ENCODE measurements around the gene OR14K1. TPM values are rescaled to one million over a fixed set of nuclear protein-coding genes. Genes with fewer than 3 reads are reported as not detected.
"Not testable (repeated sequence)": the region's sequence is repeated elsewhere in the genome, so short reads cannot be mapped to it uniquely, and the experiment has no call there.

OR14K1 gene
- total RNA-seq, 4 donors from 2014 or later, result not detected

GRCh38 chr1:247740721-247741120 lies 2.3 kb downstream of the OR14K1 start:
- intact Hi-C loops (cut with DNase I), result no loop called here
- H3K4me3 ChIP-seq, result no peak overlapping the region
- no peaks in the 10 kb centered on the region for H3K27me3 ChIP-seq
- H3K4me1 ChIP-seq, result no peaks in the 10 kb centered on the region
- DNase-seq, result no peak
- no peaks in the 10 kb centered on the region for H3K9me3 ChIP-seq
- 84 to 87% methylated on average over 2 of the region's 2 CpGs for WGBS, 2 donors
- no peak for TF ChIP-seq POLR2A (IDR thresholded peaks at IDR 0.05)
- TF ChIP-seq, protein P1, sequence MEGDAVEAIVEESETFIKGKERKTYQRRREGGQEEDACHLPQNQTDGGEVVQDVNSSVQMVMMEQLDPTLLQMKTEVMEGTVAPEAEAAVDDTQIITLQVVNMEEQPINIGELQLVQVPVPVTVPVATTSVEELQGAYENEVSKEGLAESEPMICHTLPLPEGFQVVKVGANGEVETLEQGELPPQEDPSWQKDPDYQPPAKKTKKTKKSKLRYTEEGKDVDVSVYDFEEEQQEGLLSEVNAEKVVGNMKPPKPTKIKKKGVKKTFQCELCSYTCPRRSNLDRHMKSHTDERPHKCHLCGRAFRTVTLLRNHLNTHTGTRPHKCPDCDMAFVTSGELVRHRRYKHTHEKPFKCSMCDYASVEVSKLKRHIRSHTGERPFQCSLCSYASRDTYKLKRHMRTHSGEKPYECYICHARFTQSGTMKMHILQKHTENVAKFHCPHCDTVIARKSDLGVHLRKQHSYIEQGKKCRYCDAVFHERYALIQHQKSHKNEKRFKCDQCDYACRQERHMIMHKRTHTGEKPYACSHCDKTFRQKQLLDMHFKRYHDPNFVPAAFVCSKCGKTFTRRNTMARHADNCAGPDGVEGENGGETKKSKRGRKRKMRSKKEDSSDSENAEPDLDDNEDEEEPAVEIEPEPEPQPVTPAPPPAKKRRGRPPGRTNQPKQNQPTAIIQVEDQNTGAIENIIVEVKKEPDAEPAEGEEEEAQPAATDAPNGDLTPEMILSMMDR (IDR thresholded peaks at IDR 0.05), result no peak
- H3K36me3 ChIP-seq, result no peaks in the 10 kb centered on the region
- H3K27ac ChIP-seq, result no peak overlapping the region

DNA sequence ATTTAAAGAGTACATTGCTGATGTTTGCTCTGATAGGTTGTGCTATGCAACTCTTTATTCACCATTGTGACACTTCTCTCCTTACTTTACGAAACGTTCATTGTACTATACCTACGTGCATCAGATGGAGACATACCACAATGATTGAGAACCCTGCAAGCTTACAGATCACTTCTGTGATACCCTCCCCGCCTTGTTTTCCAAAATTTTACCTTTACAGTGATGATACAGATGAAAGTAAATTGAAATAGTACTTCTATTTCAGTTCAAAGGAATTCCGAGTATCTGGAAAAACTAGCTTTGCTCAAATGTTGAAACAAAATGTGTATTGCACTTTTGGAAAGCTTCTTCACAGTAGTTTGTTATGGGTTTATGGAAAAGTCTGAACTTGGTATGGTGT lies 3.3 kb downstream of the OR14K1 start:
- intact Hi-C loops (cut with DNase I), result no loop called here
- H3K27me3 ChIP-seq, result no peaks in the 10 kb centered on the region
- no peak for DNase-seq
- H3K36me3 ChIP-seq, result no peaks in the 10 kb centered on the region
- 59 to 70% methylated on average over 5 of the region's 5 CpGs for WGBS, 2 donors
- no peak overlapping the region for H3K4me3 ChIP-seq
- no peaks in the 10 kb centered on the region for H3K4me1 ChIP-seq
- H3K9me3 ChIP-seq, result no peaks in the 10 kb centered on the region
- TF ChIP-seq, protein P1 (IDR thresholded peaks at IDR 0.05), result no peak
- no peak for TF ChIP-seq POLR2A (IDR thresholded peaks at IDR 0.05)
- H3K27ac ChIP-seq, result no peak overlapping the region

DNA sequence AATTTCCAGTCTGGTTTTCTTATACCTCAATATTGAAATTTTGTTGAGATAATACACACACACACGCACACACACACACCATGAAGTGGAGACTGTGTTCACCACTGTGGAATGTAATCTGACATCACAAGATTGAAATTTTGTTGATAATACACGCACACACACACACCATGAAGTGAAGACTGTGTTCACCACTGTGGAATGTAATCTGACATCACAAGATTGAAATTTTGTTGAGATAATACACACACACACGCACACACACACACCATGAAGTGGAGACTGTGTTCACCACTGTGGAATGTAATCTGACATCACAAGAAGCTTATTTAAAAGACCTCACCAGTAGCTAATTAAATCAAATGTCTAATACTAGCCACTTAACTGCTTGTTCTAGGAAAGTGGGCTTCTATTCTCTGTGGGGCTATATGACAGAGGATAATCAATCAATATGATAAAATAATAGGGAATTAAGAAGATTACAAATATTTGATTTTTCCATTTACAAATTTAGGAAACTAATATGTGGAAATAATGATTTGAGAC lies 3.9 kb downstream of the OR14K1 start:
- H3K9me3 ChIP-seq; H3K27me3 ChIP-seq; H3K36me3 ChIP-seq; DNase-seq; H3K4me1 ChIP-seq; H3K4me3 ChIP-seq; intact Hi-C loops (cut with DNase I); H3K27ac ChIP-seq: not testable (repeated sequence)
- 43 to 48% methylated on average over 3 of the region's 3 CpGs for WGBS, 2 donors

DNA sequence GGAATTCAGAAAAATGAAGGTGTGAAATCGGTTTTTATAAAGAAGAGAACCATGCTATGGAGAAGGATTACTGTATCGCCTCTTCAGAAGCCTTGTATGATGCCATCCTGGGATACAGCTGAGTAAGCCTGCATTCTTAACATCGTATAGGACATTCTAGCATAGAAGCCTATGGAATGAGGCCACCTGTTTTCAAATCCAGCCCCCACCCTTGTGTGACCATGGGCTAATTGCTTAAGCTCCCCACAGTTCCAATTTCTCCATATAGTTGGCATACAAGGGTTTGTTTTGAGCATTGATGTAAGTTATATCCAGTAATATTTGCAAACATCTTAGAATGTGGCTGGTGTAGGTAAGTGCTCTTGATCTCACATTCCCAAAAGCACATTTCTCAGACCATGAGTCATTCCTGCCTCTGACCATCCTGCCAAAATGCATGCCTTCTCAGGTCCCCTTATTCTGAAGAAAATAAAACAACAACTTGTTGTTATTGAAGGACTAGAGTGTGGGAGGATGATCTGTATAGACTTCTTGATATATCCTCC lies 8.0 kb downstream of the OR14K1 start:
- Histone ChIP-seq H3K36me3 (no peaks in the 10 kb centered on the region), H3K27me3 (no peaks in the 10 kb centered on the region), H3K4me3 (no peak overlapping the region), H3K27ac (no peak overlapping the region), H3K9me3 (peaks cover 0 to 13% (median 8%) of the 10 kb centered on the region in 3 donors), H3K4me1 (no peaks in the 10 kb centered on the region)
- intact Hi-C loops (cut with DNase I), result no loop called here
- WGBS, 2 donors, result 69 to 77% methylated on average over 3 of the region's 3 CpGs
- TF ChIP-seq POLR2A (IDR thresholded peaks at IDR 0.05), result no peak
- TF ChIP-seq, protein P1 (IDR thresholded peaks at IDR 0.05), result no peak
- DNase-seq, result no peak

DNA sequence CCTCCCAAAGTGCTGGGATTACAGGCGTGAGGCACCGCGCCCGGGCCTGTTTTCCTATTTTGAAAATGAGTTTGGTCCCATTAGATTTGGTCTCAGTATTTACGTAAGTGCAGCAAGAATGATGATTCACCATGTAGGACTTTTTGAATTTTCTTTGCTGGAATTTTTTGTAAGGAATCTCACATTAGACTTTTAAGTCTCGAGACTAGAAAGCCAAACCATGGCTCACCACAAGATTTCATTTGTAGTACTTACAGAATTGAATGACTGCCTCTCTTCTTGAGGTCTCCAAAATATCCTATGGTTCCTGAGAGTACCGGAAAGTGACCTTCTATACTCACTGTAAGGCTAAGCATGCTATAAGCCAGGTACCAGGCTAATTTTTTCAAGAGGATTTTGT lies 9.2 kb downstream of the OR14K1 start:
- Histone ChIP-seq H3K4me3 (no peak overlapping the region), H3K4me1 (no peaks in the 10 kb centered on the region), H3K27me3 (no peaks in the 10 kb centered on the region), H3K27ac (no peak overlapping the region), H3K36me3 (no peaks in the 10 kb centered on the region), H3K9me3 (peaks cover 0 to 16% (median 8%) of the 10 kb centered on the region in 3 donors)
- no peak for TF ChIP-seq POLR2A (IDR thresholded peaks at IDR 0.05)
- TF ChIP-seq, protein P1 (IDR thresholded peaks at IDR 0.05), result no peak
- no peak for DNase-seq
- WGBS, 2 donors, result 78 to 89% methylated on average over 3 to 7 of the region's 7 CpGs
- intact Hi-C loops (cut with DNase I), result no loop called here

DNA sequence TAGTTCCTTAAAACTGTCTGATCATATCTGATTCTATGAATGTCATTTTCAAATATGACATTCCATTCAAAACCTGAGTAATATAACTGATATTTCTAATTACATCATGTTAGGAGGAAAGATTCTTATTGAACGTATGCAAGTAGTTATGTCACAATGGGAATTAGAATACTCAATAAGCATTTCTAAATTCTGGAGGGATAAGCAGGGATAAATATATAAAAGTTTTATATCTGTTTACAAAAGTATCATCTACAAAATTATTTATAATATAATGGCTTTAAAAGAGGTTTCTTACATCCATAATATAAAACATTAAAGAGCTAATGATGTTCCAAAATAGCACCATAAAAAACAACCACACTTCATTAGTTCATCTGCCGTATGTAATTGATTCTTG lies 9.6 kb downstream of the OR14K1 start, which contains the start of gene OR14A2:
TSS of gene OR14A2 (minus strand) at position 101 of the 400 bp plus-strand sequence.
- intact Hi-C loops (cut with DNase I), result no loop called here
- no peak for DNase-seq
- H3K27me3 ChIP-seq, result no peaks in the 10 kb centered on the region
- peaks cover 0 to 16% (median 8%) of the 10 kb centered on the region in 3 donors for H3K9me3 ChIP-seq
- no peak within 1 kb of the TSS for H3K27ac ChIP-seq
- TF ChIP-seq, protein P1 (IDR thresholded peaks at IDR 0.05), result no peak
- WGBS, 2 donors, result 88 to 90% methylated on average over 2 of the region's 2 CpGs
- no peaks in the 10 kb centered on the region for H3K4me1 ChIP-seq
- no peaks in the 10 kb centered on the region for H3K36me3 ChIP-seq
- no peak within 1 kb of the TSS for H3K4me3 ChIP-seq
